AG10803 (cell line): ENCODE measurements around the gene TRAF3IP1.
A peak's percentile ranks its signal among the peaks of the same experiment; 100 is the strongest.

Experiments
- DNase-seq: peaks from one replicate; pipeline ENCODE4 v3.0.0; 2010; ENCODE audit warnings: low read depth
- H3K4me3 ChIP-seq: 2 replicates; pipeline ENCODE4 v1.5.1; 2011; ENCODE audit warnings: mild to moderate bottlenecking, low read length, control low read depth
- CTCF ChIP-seq: conservative IDR thresholded peaks from 2 replicates; pipeline ENCODE4 v1.5.1; 2011; ENCODE audit warnings: mild to moderate bottlenecking, low read length, control low read depth, inconsistent platforms

Gene TRAF3IP1

GRCh38 chr2:238285653-238286082 is 34.6 kb upstream of the TRAF3IP1 start:
- DNase-seq, result peak; percentile 99
- TF ChIP-seq CTCF, result no peak
- peak overlapping the region; percentile 0 for H3K4me3 ChIP-seq

- H3K4me3 ChIP-seq, result peak overlapping the region; percentile 94
- DNase-seq, result no peak
- TF ChIP-seq CTCF, result no peak
Observed at GRCh38 chr2:238286095-238286494, 34.2 kb upstream of the TRAF3IP1 start.

GRCh38 chr2:238286551-238286950 is 33.8 kb upstream of the TRAF3IP1 start:
- TF ChIP-seq CTCF, result no peak
- peak overlapping the region; percentile 94 for H3K4me3 ChIP-seq
- DNase-seq, result peak; percentile 90

- peak overlapping the region; percentile 94 for H3K4me3 ChIP-seq
- DNase-seq, result peak; percentile 11
- TF ChIP-seq CTCF, result no peak
Observed at GRCh38 chr2:238286987-238287736, 33.2 kb upstream of the TRAF3IP1 start.

- peak; percentile 40 for TF ChIP-seq CTCF
- peak within 1 kb of the TSS; percentile 94 for H3K4me3 ChIP-seq
- DNase-seq, result peak; percentile 92
Observed at GRCh38 chr2:238287737-238288649, 32.3 kb upstream of the TRAF3IP1 start, which contains the start of gene PER2. Gene PER2, minus strand, starts transcription at chr2:238288610. Its CDS starts 10,674 bp downstream, at chr2:238277936.

- TF ChIP-seq CTCF, result peak; percentile 35
- peak overlapping the region; percentile 94 for H3K4me3 ChIP-seq
- DNase-seq, result peak; percentile 99
Observed at GRCh38 chr2:238288650-238289573, 31.4 kb upstream of the TRAF3IP1 start.
